GM21619 (cell line): ENCODE measurements around the gene STARD13.
"Not testable (repeated sequence)": the region's sequence is repeated elsewhere in the genome, so short reads cannot be mapped to it uniquely, and the experiment has no call there.

Experiments used
- ATAC-seq: cut with Tn5 transposase; IDR thresholded peaks from one replicate; pipeline ENCODE4 v1.9.1; 2021; ENCODE audit not compliant: unreplicated experiment

STARD13 gene

GRCh38 chr13:33181264-33181663 lies 104.3 kb downstream of the STARD13 start:
- ATAC-seq: no peak

- no peak for ATAC-seq
Observed at GRCh38 chr13:33180122-33180804, 105.3 kb downstream of the STARD13 start.

GRCh38 chr13:33179463-33179862 lies 106.1 kb downstream of the STARD13 start:
- no peak for ATAC-seq

GRCh38 chr13:33178209-33178840 lies 107.2 kb downstream of the STARD13 start:
- no peak for ATAC-seq

GRCh38 chr13:33177340-33178208 lies 108.0 kb downstream of the STARD13 start:
- not testable (repeated sequence) for ATAC-seq

GRCh38 chr13:33176526-33176925 lies 109.0 kb downstream of the STARD13 start:
- ATAC-seq: no peak

GRCh38 chr13:33175991-33176390 lies 109.6 kb downstream of the STARD13 start:
- ATAC-seq: no peak

- no peak for ATAC-seq
Observed at GRCh38 chr13:33174931-33175330, 110.6 kb downstream of the STARD13 start.

GRCh38 chr13:33174491-33174890 lies 111.1 kb downstream of the STARD13 start:
- no peak for ATAC-seq

GRCh38 chr13:33172911-33173310 lies 112.6 kb downstream of the STARD13 start:
- ATAC-seq: no peak

GRCh38 chr13:33172400-33172799 lies 113.2 kb downstream of the STARD13 start:
- ATAC-seq: no peak

GRCh38 chr13:33169273-33169980 lies 116.1 kb downstream of the STARD13 start:
- no peak for ATAC-seq

GRCh38 chr13:33168321-33168960 lies 117.1 kb downstream of the STARD13 start:
- no peak for ATAC-seq

- no peak for ATAC-seq
Observed at GRCh38 chr13:33167491-33167890, 118.1 kb downstream of the STARD13 start.

- ATAC-seq: no peak
Observed at GRCh38 chr13:33165787-33166186, 119.8 kb downstream of the STARD13 start.

- no peak for ATAC-seq
Observed at GRCh38 chr13:33164331-33164730, 121.2 kb downstream of the STARD13 start.

- ATAC-seq: not testable (repeated sequence)
Observed at GRCh38 chr13:33162725-33163124, 122.8 kb downstream of the STARD13 start.

- ATAC-seq: no peak
Observed at GRCh38 chr13:33158816-33159215, 126.7 kb downstream of the STARD13 start.

- no peak for ATAC-seq
Observed at GRCh38 chr13:33158271-33158670, 127.3 kb downstream of the STARD13 start.

- no peak for ATAC-seq
Observed at GRCh38 chr13:33154911-33155310, 130.6 kb downstream of the STARD13 start.
